HG03469 (cell line): Measurements from ENCODE around the gene DDX42.

Source experiments
- ATAC-seq: cut with Tn5 transposase; IDR thresholded peaks from one replicate; pipeline ENCODE4 v1.9.1; 2021; ENCODE audit warnings: mild to moderate bottlenecking, moderate library complexity, moderate number of reproducible peaks; ENCODE audit not compliant: unreplicated experiment

The DDX42 gene

GRCh38 chr17:63822537-63822936 lies 48.6 kb downstream of the DDX42 start:
- ATAC-seq: no peak

GRCh38 chr17:63823659-63824331 lies 49.8 kb downstream of the DDX42 start:
- ATAC-seq: no peak

- ATAC-seq: no peak
These were observed 50.4 kb downstream of the DDX42 start for GRCh38 chr17:63824362-63824761.

DNA sequence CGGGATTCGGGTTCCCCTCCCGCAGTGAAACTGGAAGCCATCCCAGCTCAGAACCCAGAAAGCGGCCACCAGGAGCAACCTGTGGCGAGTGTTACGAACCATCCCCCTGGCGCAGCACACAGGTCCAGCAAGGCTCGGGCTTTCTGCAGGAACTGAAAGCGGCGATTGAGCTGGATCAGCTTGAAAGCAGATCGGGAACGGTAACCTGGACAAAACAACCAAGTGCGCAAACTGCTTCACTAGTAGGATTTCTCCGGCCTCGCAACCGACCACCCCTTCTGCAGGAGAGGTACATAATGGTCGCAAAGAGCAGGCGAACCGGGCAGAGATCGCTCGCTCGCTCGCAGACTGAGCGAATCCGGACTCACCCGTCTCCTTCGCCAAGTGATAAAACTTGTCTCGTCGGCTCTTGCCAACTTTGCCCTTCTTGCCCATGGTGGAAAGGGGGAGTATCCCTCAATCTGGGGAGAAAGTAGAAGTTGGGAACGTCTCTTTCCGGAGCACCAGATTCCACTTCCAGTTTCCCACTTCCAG lies 52.6 kb downstream of the DDX42 start:
- ATAC-seq: no peak

DNA sequence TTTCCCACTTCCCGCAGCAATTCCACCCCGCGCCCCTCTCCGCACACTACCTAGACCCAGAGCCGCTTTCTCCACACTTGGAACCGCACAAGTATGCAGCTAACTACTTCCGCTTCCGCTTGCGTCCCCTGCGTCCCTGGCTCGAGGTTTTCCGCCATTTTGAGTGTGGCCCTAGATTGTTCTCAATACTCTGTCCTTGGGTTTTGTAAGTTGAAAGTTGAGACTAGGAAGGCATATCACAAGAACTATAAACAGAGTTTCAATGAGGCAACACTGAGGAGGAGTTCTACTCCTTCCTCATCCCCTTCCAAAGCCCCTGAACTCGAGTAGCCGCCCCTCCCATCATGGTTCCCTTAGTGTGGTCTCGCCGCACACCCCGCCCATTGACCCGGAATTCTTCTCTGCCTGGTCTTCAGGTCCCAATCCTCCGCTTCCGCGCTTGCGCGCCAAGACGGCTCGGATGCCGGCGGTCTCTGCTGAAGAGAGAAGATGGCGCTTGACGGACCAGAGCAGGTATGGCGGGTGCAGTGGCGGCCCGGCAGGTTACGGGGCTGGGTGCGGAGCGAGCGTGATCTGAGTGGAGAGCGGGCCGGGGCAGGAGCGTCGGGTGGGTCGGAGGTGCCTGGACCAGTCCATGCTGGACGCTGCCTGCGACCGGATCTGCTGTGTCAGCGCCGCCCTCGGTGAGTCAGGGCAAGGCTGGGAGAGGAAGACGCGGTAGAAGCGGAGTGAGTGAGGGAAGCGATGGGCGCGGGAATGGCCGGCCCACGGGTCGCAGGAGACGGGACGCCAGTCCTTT lies 53.2 kb downstream of the DDX42 start, which contains the start of the genes FTSJ3 and PSMC5:
TSS of gene FTSJ3 (minus strand) at position 662 of the 799 bp plus-strand sequence. CDS start 761 bp downstream, outside the sequence.
TSS of gene PSMC5 (plus strand) at position 430 of the 799 bp plus-strand sequence. CDS start at position 490, 60 bp downstream.
- ATAC-seq: peak; percentile 51

DNA sequence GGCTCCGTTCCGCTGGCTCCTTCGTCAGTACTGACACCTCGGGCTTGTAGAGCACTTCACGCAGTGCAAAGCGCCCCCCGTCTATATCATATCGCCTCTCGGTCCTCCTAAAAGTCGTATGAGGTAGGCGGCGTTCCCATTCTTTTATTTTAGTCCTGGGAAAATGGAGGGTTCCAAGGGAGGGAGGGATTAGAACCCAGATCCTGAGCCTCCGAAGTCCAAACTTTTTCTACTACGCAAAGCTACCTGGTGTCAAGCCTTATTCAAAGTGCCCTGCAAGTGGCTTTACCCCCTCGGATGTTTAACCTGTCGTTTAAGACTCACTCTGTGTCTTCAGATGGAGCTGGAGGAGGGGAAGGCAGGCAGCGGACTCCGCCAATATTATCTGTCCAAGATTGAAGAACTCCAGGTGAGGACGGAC lies 53.8 kb downstream of the DDX42 start:
- no peak for ATAC-seq

- no peak for ATAC-seq
These were observed 55.0 kb downstream of the DDX42 start for GRCh38 chr17:63828936-63829335.

DNA sequence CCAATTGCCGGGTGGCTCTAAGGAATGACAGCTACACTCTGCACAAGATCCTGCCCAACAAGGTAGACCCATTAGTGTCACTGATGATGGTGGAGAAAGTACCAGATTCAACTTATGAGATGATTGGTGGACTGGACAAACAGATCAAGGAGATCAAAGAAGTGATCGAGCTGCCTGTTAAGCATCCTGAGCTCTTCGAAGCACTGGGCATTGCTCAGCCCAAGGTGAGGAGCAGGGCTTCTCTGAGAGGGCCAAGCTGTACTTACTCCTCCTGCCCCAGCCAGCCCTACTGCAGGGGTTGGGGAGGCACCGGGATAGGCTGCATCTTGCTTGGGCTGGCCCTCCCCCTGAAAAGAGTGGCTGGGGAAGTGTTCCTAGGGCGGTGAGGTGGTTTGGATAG lies 56.3 kb downstream of the DDX42 start:
- no peak for ATAC-seq

GRCh38 chr17:63830904-63831491 lies 57.0 kb downstream of the DDX42 start:
- no peak for ATAC-seq

DNA sequence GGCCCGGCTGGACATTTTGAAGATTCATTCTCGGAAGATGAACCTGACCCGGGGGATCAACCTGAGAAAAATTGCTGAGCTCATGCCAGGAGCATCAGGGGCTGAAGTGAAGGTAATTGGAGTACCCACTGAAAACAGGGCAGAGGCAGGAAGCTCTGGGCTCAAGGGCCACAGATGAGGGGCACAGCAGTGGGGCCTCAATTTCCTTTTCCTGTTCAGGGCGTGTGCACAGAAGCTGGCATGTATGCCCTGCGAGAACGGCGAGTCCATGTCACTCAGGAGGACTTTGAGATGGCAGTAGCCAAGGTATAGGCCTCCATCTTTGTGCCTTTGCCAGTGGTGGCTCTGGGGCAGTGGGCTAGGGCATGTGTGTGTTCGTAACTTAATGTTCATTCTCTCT lies 57.5 kb downstream of the DDX42 start:
- no peak for ATAC-seq

- no peak for ATAC-seq
These were observed 58.0 kb downstream of the DDX42 start for GRCh38 chr17:63832014-63832413.

GRCh38 chr17:63832455-63832854 lies 58.5 kb downstream of the DDX42 start:
- no peak for ATAC-seq

DNA sequence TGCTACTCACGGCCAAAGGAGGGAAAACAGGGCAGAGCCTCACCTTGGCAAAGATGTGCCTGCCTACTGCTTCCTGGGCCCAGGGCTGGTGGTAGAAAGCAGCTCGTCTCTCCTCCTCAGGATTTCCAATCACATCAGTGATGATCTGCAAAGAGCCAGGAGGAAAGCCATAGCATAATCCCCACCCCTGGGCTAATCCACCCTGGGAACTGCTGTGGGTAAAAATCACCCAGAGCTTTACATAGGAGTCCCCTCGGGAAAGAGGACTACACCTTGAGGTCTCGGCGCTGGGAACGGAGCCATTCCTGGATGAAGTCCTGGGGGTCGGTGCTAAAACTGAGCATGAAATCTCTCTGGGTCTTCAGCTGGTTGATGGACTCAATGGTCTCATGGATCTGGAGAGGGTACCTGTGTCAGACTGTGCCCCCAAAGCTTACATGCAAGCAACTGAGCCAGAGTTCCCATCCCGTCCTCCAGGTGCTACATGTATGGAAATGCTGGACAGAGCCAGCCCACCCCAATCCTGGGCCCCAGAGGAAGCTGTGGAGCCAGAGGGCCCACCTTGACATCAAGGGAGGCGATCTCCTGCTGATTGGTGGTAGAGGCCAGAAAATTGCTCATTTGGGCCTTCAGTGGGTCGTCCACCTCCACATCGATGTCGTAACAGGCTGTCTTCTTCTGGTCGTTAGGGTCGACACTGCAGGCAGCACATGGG lies 59.2 kb downstream of the DDX42 start:
- ATAC-seq: no peak

DNA sequence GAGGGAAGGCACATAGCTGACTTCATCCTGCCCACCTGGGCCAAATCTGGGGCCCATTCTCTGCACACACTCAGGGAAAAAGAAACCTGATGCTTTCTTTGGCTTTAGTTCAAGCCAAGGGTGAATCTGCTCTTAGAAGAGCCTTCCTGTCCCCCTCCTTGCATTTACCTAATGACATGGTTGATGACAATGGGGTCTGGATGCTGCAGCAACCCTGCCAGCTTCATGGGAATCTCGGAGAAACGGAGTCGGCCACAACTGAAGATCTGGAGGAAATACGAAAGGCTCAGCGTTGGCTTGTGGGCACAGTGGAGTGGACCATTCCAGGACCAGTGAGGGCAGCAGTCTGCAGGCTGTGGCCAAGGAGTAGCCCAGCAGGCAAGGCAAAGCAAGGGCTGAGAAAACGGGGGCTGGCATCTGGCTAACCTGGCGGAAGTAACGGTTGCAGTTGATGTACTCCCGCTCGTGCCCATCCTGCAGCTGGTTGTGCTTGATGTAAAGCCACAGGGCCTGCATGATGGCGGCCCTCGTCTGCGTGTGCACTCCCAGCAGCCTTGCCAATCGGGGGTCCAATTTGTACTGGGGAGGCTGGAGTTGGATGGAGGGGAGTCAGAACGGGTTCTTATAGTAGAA lies 59.9 kb downstream of the DDX42 start:
- ATAC-seq: no peak

DNA sequence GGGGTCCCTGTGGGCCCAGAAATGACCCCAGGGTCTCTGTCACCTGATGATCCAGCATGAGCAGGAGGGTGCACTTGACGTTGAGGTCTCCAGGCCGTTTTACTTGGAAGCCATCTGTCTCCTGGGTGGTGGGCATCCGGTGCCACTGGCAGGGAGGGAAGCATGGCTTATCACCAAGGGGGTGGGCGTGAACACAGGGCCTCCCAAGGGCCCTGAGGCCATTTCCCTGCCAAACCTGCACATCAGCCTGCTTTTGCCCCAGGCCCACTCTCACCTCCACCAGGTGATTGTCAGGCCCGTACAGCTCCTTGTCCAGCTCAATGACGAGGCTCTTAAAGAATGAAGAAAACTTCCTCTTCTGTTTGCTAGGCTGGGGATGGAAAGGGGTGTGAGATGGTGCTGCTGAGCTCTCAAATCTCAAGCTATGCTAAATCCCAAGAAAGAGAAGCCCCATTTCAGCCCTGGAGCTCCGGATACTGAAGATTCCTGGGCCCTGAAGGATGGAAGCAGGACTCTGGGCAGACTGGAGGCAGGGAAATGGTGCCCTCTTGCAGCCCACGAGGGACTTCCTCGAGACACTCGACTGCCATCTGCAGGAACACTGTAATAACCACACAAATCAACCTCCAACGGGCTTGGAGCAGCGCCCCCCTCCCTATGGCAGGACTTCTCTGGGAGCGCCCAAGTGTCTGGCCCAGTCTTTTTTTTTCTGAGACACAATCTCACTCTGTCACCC lies 60.6 kb downstream of the DDX42 start:
- no peak for ATAC-seq

DNA sequence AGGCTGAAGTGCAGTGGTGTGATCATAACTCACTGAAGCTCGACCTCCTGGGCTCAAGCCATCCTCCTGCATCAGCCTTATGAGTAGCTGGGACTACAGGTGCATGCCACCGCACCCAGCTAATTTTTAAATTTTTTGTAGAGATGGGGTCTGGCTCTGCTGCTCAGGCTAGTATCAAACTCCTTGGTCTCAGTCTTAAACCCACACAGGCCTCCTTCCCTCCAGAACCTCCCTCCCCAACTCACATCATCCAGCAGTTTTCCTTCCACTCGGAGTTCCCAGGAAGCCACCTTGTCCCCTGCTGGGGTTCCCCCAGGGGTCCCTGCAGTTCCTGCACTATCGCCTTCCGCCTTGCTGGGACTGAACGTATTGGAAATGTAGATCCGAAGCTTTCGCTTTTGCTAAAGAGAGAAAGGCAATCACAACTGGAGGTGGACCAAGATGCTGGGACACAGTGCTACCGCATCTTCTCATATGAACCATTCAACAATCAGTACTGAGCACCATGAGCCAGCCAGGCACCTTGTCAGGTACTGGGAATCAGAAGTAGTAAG lies 61.3 kb downstream of the DDX42 start:
- no peak for ATAC-seq

DNA sequence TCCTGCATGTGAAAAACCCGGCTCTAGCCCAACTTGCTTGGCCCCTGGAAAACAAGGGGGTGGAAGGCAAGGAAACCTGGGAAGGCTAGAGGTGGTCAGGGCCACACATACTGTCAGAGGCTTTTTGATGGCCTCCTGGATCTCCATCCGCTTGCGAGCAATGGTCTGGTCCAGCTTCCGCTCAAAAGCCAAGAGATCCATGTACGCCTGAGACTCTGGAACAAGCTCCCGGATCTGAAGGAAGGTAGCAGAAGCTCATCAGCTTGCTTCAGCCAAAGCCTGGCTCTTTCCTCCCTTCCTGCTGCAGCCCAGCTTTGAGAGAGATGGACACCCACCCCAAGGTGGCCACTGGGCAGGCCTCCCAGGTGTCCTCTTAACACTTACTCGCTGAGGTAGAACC lies 62.8 kb downstream of the DDX42 start:
- no peak for ATAC-seq

- no peak for ATAC-seq
These were observed 63.5 kb downstream of the DDX42 start for GRCh38 chr17:63837480-63837879.

DNA sequence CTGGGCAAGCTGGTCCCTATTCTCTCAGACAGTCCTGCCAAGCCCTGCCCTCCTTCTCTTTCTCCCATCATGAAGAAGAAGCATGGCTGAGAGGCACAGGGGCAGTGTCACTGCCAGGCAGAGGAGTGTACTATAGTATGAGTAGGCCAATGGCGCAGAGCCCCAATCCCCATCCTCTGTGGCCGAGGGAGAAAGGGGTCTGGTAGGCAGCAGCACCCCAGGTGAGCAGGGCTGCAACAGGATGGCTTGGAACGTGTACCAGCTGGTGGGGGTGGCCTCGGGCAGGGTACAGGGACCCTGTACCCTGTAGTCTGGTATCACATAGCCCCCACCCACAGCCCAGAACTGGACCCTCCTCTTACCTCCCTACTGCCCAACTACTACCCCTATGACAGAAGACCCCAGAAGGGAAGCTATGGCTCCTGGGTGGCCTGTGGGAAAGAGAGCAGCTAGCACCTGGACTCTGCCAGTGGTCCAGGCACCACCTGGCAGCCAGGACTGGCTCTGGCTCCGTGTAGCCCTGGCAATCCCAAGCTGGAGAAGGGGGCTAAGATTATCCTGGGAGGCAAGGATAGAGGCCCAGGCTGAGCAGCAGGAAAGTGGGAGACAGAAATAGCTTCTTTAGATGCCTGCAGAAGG lies 64.1 kb downstream of the DDX42 start:
- ATAC-seq: no peak
